WTC11 (cell line): ENCODE data around the gene SMAP1. TPM values are rescaled to one million over a fixed set of nuclear protein-coding genes. Genes with fewer than 3 reads are reported as not detected.

Experiments
- ATAC-seq: fragments of 200-7000 bp; cut with Tn5 transposase; 2 replicates; pipeline ENCODE4 v1.10.0; 2021; ENCODE audit warnings: mild to moderate bottlenecking, moderate library complexity
- CTCF ChIA-PET: fragments of 300-600 bp; sonication (Branson Sonifier 250); formaldehyde crosslinking; loops from one replicate; lab custom pipeline; 2021; ENCODE audit warnings: antibody characterized with exemption; lab: Charles Lee
- POLR2A ChIA-PET: fragments of 350-600 bp; sonication (Branson Sonifier 250); formaldehyde crosslinking; loops from one replicate; lab custom pipeline; 2021; ENCODE audit warnings: antibody characterized with exemption; lab: Charles Lee
- DNase-seq: peaks from one replicate; pipeline ENCODE4 v3.0.0; 2021; ENCODE audit warnings: low spot score
- H3K27ac Mint-ChIP-seq: 2 replicates; pipeline ENCODE4 v1.8.0; 2021; ENCODE audit warnings: mixed read lengths
- H3K27me3 Mint-ChIP-seq: 2 replicates; pipeline ENCODE4 v1.8.0; 2021; ENCODE audit warnings: low read depth, mild to moderate bottlenecking, moderate library complexity, mixed read lengths
- H3K36me3 Mint-ChIP-seq: 2 replicates; pipeline ENCODE4 v1.8.0; 2021; ENCODE audit warnings: mixed read lengths
- H3K4me1 Mint-ChIP-seq: 2 replicates; pipeline ENCODE4 v1.8.0; 2022; ENCODE audit warnings: mixed read lengths
- H3K4me3 Mint-ChIP-seq: 2 replicates; pipeline ENCODE4 v1.8.0; 2021; ENCODE audit warnings: mild to moderate bottlenecking, moderate library complexity, mixed read lengths
- H3K9me3 Mint-ChIP-seq: 2 replicates; pipeline ENCODE4 v1.8.0; 2021; ENCODE audit warnings: mixed read lengths
- CBFB ChIP-seq: sonication (generic); formaldehyde crosslinking; IDR thresholded peaks from 2 replicates; pipeline ENCODE4 v1.8.1; 2022; ENCODE audit warnings: mild to moderate bottlenecking, low read depth, missing genetic modification reagents
- ESRRA ChIP-seq: sonication (generic); formaldehyde crosslinking; IDR thresholded peaks from 2 replicates; pipeline ENCODE4 v1.8.1; 2022; ENCODE audit warnings: mild to moderate bottlenecking, missing genetic modification reagents, borderline replicate concordance
- FOXK1 ChIP-seq: sonication (generic); formaldehyde crosslinking; IDR thresholded peaks from 2 replicates; pipeline ENCODE4 v1.8.0; 2022; ENCODE audit warnings: mild to moderate bottlenecking, moderate library complexity, missing genetic modification reagents
- JAZF1 ChIP-seq: fragments of 250-450 bp; sonication (Bioruptor Pico); IDR thresholded peaks from 2 replicates; pipeline ENCODE4 v1.9.0; 2021; ENCODE audit warnings: moderate library complexity, mild to moderate bottlenecking, inconsistent platforms
- KAT7 ChIP-seq: sonication (generic); formaldehyde crosslinking; IDR thresholded peaks from 2 replicates; pipeline ENCODE4 v1.8.1; 2023; ENCODE audit warnings: missing genetic modification reagents, mild to moderate bottlenecking, borderline replicate concordance
- NFATC4 ChIP-seq: fragments of 250-450 bp; sonication (Bioruptor Pico); IDR thresholded peaks from 2 replicates; pipeline ENCODE4 v1.9.0; 2021; ENCODE audit warnings: mild to moderate bottlenecking
- SOX15 ChIP-seq: fragments of 250-450 bp; sonication (Bioruptor Pico); IDR thresholded peaks from 2 replicates; pipeline ENCODE4 v1.9.0; 2021; ENCODE audit warnings: mild to moderate bottlenecking
- TEAD4 ChIP-seq: sonication (generic); formaldehyde crosslinking; IDR thresholded peaks from 2 replicates; pipeline ENCODE4 v1.8.0; 2022; ENCODE audit warnings: mild to moderate bottlenecking, missing genetic modification reagents
- TP53 ChIP-seq: sonication (generic); formaldehyde crosslinking; IDR thresholded peaks from 2 replicates; pipeline ENCODE4 v1.8.1; 2023; ENCODE audit warnings: mild to moderate bottlenecking, missing genetic modification reagents
- ZNF317 ChIP-seq: sonication (generic); formaldehyde crosslinking; IDR thresholded peaks from 2 replicates; pipeline ENCODE4 v1.8.1; 2023; ENCODE audit warnings: low read depth, mild to moderate bottlenecking, moderate library complexity, missing genetic modification reagents, borderline replicate concordance
- ZNF423 ChIP-seq: fragments of 250-450 bp; sonication (Bioruptor Pico); IDR thresholded peaks from 2 replicates; pipeline ENCODE4 v2.1.2; 2022; ENCODE audit warnings: mild to moderate bottlenecking, moderate library complexity
- total RNA-seq: library from RNA; stranded (reverse); gene quantifications from 3 replicates; pipeline ENCODE4 v1.2.3, GENCODE V29; 2021
- TF ChIP-seq, protein P1 (sequence below): sonication (generic); formaldehyde crosslinking; IDR thresholded peaks from 2 replicates; pipeline ENCODE4 v1.8.0; 2023; ENCODE audit warnings: missing genetic modification reagents, mild to moderate bottlenecking, borderline replicate concordance
- TF ChIP-seq, protein P2 (sequence below): fragments of 250-450 bp; sonication (Bioruptor Pico); IDR thresholded peaks from 2 replicates; pipeline ENCODE4 v1.9.0; 2021; ENCODE audit warnings: mild to moderate bottlenecking
- TF ChIP-seq, protein P3 (sequence below): fragments of 200-600 bp; IDR thresholded peaks from 2 replicates; pipeline ENCODE4 v1.8.0; 2022; ENCODE audit warnings: antibody characterized with exemption

Gene SMAP1
- total RNA-seq, 1 experiment from 2014 or later, result 29.0 TPM

DNA sequence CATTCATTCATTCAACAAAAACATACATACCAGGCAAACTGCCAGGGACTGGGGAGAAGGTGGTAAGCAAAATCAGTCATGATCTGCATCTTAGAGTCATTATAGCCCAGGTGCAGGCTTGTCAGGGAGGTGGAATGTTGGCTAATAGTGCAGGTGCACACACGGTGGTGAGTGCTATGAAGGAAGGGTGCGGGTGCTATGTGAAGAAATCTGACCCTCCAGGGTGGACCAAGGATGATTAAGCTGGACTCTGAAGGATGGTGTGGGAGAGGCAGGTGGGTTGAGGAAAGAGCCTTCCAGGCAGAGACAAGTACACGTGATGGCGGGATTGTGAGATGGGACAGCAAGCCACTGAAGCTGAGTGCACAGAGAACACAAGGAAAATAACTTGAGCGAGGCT lies 211.8 kb downstream of the SMAP1 start:
- Mint-ChIP-seq H3K4me1 (peaks cover 18% of the 10 kb centered on the region), H3K36me3 (no peaks in the 10 kb centered on the region), H3K9me3 (no peaks in the 10 kb centered on the region), H3K27me3 (no peaks in the 10 kb centered on the region; the same call in 1 of the 2 replicates), H3K27ac (no peak overlapping the region), H3K4me3 (no peak overlapping the region)
- ChIA-PET POLR2A (no interaction called here), CTCF (interaction anchor here (0.6 to 1.4 kb wide), 6 partner anchors 36 to 748 kb away, joined by 3 to 8 read pairs (median 4); partner anchors contain the start of gene SDHAF4)
- no peak for DNase-seq
- ATAC-seq, result no peak
- TF ChIP-seq, protein P1, sequence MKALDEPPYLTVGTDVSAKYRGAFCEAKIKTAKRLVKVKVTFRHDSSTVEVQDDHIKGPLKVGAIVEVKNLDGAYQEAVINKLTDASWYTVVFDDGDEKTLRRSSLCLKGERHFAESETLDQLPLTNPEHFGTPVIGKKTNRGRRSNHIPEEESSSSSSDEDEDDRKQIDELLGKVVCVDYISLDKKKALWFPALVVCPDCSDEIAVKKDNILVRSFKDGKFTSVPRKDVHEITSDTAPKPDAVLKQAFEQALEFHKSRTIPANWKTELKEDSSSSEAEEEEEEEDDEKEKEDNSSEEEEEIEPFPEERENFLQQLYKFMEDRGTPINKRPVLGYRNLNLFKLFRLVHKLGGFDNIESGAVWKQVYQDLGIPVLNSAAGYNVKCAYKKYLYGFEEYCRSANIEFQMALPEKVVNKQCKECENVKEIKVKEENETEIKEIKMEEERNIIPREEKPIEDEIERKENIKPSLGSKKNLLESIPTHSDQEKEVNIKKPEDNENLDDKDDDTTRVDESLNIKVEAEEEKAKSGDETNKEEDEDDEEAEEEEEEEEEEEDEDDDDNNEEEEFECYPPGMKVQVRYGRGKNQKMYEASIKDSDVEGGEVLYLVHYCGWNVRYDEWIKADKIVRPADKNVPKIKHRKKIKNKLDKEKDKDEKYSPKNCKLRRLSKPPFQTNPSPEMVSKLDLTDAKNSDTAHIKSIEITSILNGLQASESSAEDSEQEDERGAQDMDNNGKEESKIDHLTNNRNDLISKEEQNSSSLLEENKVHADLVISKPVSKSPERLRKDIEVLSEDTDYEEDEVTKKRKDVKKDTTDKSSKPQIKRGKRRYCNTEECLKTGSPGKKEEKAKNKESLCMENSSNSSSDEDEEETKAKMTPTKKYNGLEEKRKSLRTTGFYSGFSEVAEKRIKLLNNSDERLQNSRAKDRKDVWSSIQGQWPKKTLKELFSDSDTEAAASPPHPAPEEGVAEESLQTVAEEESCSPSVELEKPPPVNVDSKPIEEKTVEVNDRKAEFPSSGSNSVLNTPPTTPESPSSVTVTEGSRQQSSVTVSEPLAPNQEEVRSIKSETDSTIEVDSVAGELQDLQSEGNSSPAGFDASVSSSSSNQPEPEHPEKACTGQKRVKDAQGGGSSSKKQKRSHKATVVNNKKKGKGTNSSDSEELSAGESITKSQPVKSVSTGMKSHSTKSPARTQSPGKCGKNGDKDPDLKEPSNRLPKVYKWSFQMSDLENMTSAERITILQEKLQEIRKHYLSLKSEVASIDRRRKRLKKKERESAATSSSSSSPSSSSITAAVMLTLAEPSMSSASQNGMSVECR (CRISPR knock-in tag), result no peak
- TF ChIP-seq ZNF317 (CRISPR knock-in tag), result no peak
- TF ChIP-seq SOX15 (CRISPR knock-in tag), result no peak
- no peak for TF ChIP-seq CBFB (CRISPR knock-in tag)
- TF ChIP-seq, protein P2, sequence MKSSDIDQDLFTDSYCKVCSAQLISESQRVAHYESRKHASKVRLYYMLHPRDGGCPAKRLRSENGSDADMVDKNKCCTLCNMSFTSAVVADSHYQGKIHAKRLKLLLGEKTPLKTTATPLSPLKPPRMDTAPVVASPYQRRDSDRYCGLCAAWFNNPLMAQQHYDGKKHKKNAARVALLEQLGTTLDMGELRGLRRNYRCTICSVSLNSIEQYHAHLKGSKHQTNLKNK, result no peak

DNA sequence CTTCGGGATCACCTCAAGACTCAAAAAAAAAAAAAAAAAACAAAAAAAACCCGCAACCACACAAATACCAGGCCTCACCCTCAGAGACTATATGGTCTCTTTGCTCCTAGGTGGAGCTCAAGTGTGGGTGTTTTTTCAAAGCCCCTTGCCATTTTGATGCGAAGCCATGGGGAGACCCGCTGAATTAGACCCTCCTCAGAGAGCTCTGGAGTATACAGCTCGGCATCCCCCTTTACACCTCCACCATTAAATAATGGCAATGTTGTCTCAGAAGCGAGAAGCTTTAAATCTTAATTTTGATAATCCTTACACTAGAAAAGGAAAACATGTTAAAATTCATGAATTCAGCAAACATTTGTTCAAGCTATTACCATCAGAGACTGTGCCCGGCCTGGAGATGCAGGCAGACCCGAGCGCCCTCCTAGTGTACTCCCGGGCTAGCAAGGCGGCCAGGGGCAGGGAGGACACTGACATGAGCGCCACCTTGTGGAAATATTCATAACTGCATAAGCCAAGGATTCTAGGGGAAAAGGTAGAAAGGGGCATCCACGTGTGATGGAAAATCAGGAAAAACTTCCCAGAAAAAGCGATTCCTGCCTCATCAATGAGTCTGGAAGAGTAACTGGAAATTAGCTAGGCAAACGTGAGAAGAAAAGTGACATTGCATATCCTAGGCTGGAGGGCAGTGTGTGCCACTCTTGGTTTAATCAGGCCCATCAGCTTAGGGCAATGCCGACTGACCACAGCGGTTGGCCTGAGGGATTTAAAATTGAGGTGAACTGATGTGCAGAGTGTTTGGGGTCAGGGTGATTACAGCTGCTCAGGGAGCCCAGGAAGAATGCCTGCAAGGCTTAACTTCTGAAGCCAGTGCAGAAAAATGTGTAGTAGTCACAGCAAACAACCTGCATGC lies 216.6 kb downstream of the SMAP1 start:
- POLR2A ChIA-PET, result interaction anchor here (0.5 to 0.9 kb wide), 4 partner anchors 11 to 177 kb away, joined by 3 read pairs; no protein-coding TSS in a partner anchor

DNA sequence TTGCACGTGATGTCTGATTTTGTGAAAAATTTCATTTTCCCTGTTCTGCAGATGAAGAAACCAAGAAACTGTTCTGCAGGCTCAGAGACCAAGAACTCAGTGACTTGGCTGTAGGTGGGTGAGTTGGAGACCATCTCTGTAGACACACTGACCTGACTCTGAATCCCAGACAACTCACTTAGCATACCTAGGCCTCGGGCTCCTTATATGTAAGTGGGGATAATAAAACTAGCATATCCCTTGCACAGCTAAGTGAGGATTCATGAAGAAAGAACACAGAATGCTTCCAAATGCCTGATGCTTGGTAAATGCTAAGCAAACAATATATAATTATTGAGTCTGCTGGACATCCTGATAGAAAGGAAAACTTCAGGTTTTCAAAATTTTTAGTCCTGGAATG lies 218.4 kb downstream of the SMAP1 start:
- Mint-ChIP-seq H3K9me3 (no peaks in the 10 kb centered on the region), H3K4me1 (peaks cover 31% of the 10 kb centered on the region), H3K36me3 (no peaks in the 10 kb centered on the region), H3K4me3 (no peak overlapping the region), H3K27me3 (no peaks in the 10 kb centered on the region; the same call in 1 of the 2 replicates), H3K27ac (no peak overlapping the region)
- POLR2A ChIA-PET, result no interaction called here
- TF ChIP-seq NFATC4 (CRISPR knock-in tag), result no peak
- TF ChIP-seq ZNF423 (CRISPR knock-in tag), result no peak
- no peak for TF ChIP-seq ESRRA (CRISPR knock-in tag)
- TF ChIP-seq, protein P1 (CRISPR knock-in tag), result no peak
- no peak for TF ChIP-seq TP53 (CRISPR knock-in tag)
- no peak for TF ChIP-seq KAT7 (CRISPR knock-in tag)
- TF ChIP-seq JAZF1 (CRISPR knock-in tag), result no peak
- TF ChIP-seq, protein P2, result no peak
- TF ChIP-seq FOXK1 (CRISPR knock-in tag), result no peak
- CTCF ChIA-PET, result interaction anchor here (1.4 to 3.0 kb wide), 4 partner anchors 70 to 365 kb away, joined by 4 to 40 read pairs (median 30); partner anchors contain the start of gene B3GAT2
- DNase-seq (no peak), ATAC-seq (no peak)

More for the DNA sequence above, 216.6 kb downstream of the SMAP1 start:
- DNase-seq, result peak; percentile 71
- H3K27me3 Mint-ChIP-seq, result no peaks in the 10 kb centered on the region; the same call in 1 of the 2 replicates
- TF ChIP-seq TEAD4 (CRISPR knock-in tag), result no peak
- TF ChIP-seq, protein P3, sequence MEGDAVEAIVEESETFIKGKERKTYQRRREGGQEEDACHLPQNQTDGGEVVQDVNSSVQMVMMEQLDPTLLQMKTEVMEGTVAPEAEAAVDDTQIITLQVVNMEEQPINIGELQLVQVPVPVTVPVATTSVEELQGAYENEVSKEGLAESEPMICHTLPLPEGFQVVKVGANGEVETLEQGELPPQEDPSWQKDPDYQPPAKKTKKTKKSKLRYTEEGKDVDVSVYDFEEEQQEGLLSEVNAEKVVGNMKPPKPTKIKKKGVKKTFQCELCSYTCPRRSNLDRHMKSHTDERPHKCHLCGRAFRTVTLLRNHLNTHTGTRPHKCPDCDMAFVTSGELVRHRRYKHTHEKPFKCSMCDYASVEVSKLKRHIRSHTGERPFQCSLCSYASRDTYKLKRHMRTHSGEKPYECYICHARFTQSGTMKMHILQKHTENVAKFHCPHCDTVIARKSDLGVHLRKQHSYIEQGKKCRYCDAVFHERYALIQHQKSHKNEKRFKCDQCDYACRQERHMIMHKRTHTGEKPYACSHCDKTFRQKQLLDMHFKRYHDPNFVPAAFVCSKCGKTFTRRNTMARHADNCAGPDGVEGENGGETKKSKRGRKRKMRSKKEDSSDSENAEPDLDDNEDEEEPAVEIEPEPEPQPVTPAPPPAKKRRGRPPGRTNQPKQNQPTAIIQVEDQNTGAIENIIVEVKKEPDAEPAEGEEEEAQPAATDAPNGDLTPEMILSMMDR, result peak; percentile 85
- H3K9me3 Mint-ChIP-seq, result no peaks in the 10 kb centered on the region
- H3K36me3 Mint-ChIP-seq, result no peaks in the 10 kb centered on the region
- peaks cover 36% of the 10 kb centered on the region for H3K4me1 Mint-ChIP-seq
- CTCF ChIA-PET, result interaction anchor here (0.6 to 3.0 kb wide), 46 partner anchors 9 to 663 kb away, joined by 3 to 40 read pairs (median 4); partner anchors contain the start of genes B3GAT2, FAM135A and SDHAF4
- no peak overlapping the region for H3K4me3 Mint-ChIP-seq
- H3K27ac Mint-ChIP-seq, result no peak overlapping the region; the same call in 1 of the 2 replicates
- peak; percentile 88 for ATAC-seq
